T-cell (primary cell): Measurements from ENCODE around the gene BTBD6. TPM values are rescaled to one million over a fixed set of nuclear protein-coding genes. Genes with fewer than 3 reads are reported as not detected.

Experiments used
- ATAC-seq, 4 experiments: fragments of 200-7000 bp in 3 of 4; fragments of 150-1000 bp in 1 of 4; cut with Tn5 transposase; replicated peaks in 1 of 4; 1 replicate in 3 of 4; 2 replicates in 1 of 4; pipeline ENCODE4 v1.10.0; 2021; ENCODE audit warnings: moderate library complexity in 3 of 4, mild to moderate bottlenecking in 2 of 4, moderate number of reproducible peaks in 1 of 4
- CTCF ChIA-PET, 2 donors: fragments of 300-600 bp; sonication (Branson Sonifier 250); formaldehyde crosslinking; loops; one replicate each; lab custom pipeline; 2022; ENCODE audit warnings: antibody characterized with exemption in 2 of 2; lab: Charles Lee
- POLR2A ChIA-PET, 2 donors: fragments of 300-600 bp; sonication (Branson Sonifier 250); formaldehyde crosslinking; loops; one replicate each; lab custom pipeline; 2022; ENCODE audit warnings: antibody characterized with exemption in 2 of 2; lab: Charles Lee
- DNase-seq, 35 experiments: peaks; one replicate each; pipeline versions ENCODE4 v3.0.0 to v3.0.0-alpha.2; 2013 to 2023
- H3K27ac ChIP-seq: one replicate; pipeline ENCODE4 v1.5.1; 2013; ENCODE audit warnings: low read length
- H3K27me3 ChIP-seq, 2 experiments: replicated peaks in 1 of 2; 1 replicate in 1 of 2; 2 replicates in 1 of 2; pipeline versions ENCODE4 v1.6.1 to v1.7.0; 2013; ENCODE audit warnings: low read length in 1 of 2, mixed read lengths in 1 of 2; ENCODE audit not compliant: control insufficient read depth in 2 of 2, insufficient read depth in 2 of 2; ENCODE audit errors: extremely low read depth in 1 of 2
- H3K36me3 ChIP-seq, 2 donors: 1 replicate in 1 of 2; 2 replicates in 1 of 2; pipeline versions ENCODE4 v1.6.1 to v1.7.0; 2013; ENCODE audit warnings: low read length in 1 of 2; ENCODE audit not compliant: control insufficient read depth in 2 of 2, insufficient read depth in 1 of 2; ENCODE audit errors: extremely low read depth in 1 of 2
- H3K4me1 ChIP-seq, 2 experiments: 1 replicate in 1 of 2; 2 replicates in 1 of 2; pipeline versions ENCODE4 v1.6.1 to v1.7.0; 2013; ENCODE audit warnings: low read length in 2 of 2, mixed read lengths in 1 of 2; ENCODE audit not compliant: insufficient read depth in 2 of 2, control insufficient read depth in 1 of 2; ENCODE audit errors: extremely low read depth in 1 of 2
- H3K4me3 ChIP-seq, 2 donors: 1 replicate in 1 of 2; 2 replicates in 1 of 2; pipeline versions ENCODE4 v1.5.1 to v1.7.0; 2013; ENCODE audit warnings: mild to moderate bottlenecking in 2 of 2, low read length in 1 of 2, moderate library complexity in 1 of 2; ENCODE audit not compliant: control insufficient read depth in 1 of 2; ENCODE audit errors: extremely low read depth in 1 of 2
- H3K9me3 ChIP-seq: 2 replicates; pipeline ENCODE4 v1.7.0; 2013
- H3K27ac Mint-ChIP-seq, 2 donors: one replicate each; pipeline ENCODE4 v1.8.0; 2020 to 2021; ENCODE audit warnings: mild to moderate bottlenecking in 2 of 2, mixed read lengths in 2 of 2
- H3K27me3 Mint-ChIP-seq, 2 donors: one replicate each; pipeline ENCODE4 v1.8.0; 2021 to 2022; ENCODE audit warnings: mixed read lengths in 2 of 2
- H3K36me3 Mint-ChIP-seq: one replicate; pipeline ENCODE4 v1.8.0; 2021; ENCODE audit warnings: mixed read lengths
- H3K4me1 Mint-ChIP-seq, 3 donors: one replicate each; pipeline ENCODE4 v1.8.0; 2020 to 2022; ENCODE audit warnings: mixed read lengths in 3 of 3, mild to moderate bottlenecking in 1 of 3
- H3K4me3 Mint-ChIP-seq, 3 donors: one replicate each; pipeline ENCODE4 v1.8.0; 2020 to 2022; ENCODE audit warnings: mild to moderate bottlenecking in 3 of 3, mixed read lengths in 3 of 3, moderate library complexity in 3 of 3
- H3K9me3 Mint-ChIP-seq, 3 donors: one replicate each; pipeline ENCODE4 v1.8.0; 2020 to 2022; ENCODE audit warnings: mixed read lengths in 3 of 3
- WGBS: methylation state at CpG from one replicate; pipeline ENCODE4 v1.1.5; 2013; ENCODE audit warnings: missing lambda C conversion rate; ENCODE audit not compliant: insufficient coverage; 5-methylcytosine and 5-hydroxymethylcytosine counted together
- total RNA-seq, 35 experiments: library from RNA in 6 of 35; stranded (reverse) in 6 of 35; fragments of 120-200 nt in 1 of 35; gene quantifications; one replicate each; pipeline versions ENCODE4 v1.2.1 to v1.2.4 and lab custom pipeline; 2013 to 2026

The BTBD6 gene
- total RNA-seq, 5 donors from 2014 or later (not counting 1 experiment from before 2014, with no cell fraction given) = 36.0 to 55.1 (median 43.3) TPM

GRCh38 chr14:105224845-105225570 lies 23.3 kb upstream of the BTBD6 start:
- Mint-ChIP-seq H3K27ac (no peak overlapping the region), H3K4me1 (no peaks in the 10 kb centered on the region), H3K36me3 (peaks cover 32% of the 10 kb centered on the region), H3K27me3 (no peaks in the 10 kb centered on the region), H3K4me3 (no peak overlapping the region), H3K9me3 (no peaks in the 10 kb centered on the region)
- no peaks in the 10 kb centered on the region for H3K27me3 ChIP-seq
- DNase-seq (no peak), ATAC-seq (no peak)
- no peaks in the 10 kb centered on the region for H3K9me3 ChIP-seq
- 96% methylated on average over 11 of the region's 11 CpGs for WGBS
- peaks cover 22 to 45% of the 10 kb centered on the region in 2 donors for H3K36me3 ChIP-seq
- no peaks in the 10 kb centered on the region for H3K4me1 ChIP-seq
- no peak overlapping the region for H3K27ac ChIP-seq
- CTCF ChIA-PET = interaction anchor here in 1 of 2 donors (0.9 kb wide), 1 partner anchor 171 kb away, joined by 3 read pairs; no protein-coding TSS in a partner anchor
- no peak overlapping the region for H3K4me3 ChIP-seq
- POLR2A ChIA-PET = interaction anchor here in 1 of 2 donors (0.6 kb wide), 1 partner anchor 284 kb away, joined by 3 read pairs; no protein-coding TSS in a partner anchor

GRCh38 chr14:105226198-105226597 lies 22.1 kb upstream of the BTBD6 start:
- no peak overlapping the region for H3K4me3 Mint-ChIP-seq
- H3K27ac ChIP-seq = no peak overlapping the region
- DNase-seq = no peak
- peaks cover 27% of the 10 kb centered on the region for H3K36me3 Mint-ChIP-seq
- no peaks in the 10 kb centered on the region for H3K4me1 ChIP-seq
- no peaks in the 10 kb centered on the region for H3K27me3 ChIP-seq
- H3K4me3 ChIP-seq = no peak overlapping the region
- CTCF ChIA-PET = no interaction called here
- no peaks in the 10 kb centered on the region for H3K9me3 ChIP-seq
- no peaks in the 10 kb centered on the region for H3K9me3 Mint-ChIP-seq
- POLR2A ChIA-PET = no interaction called here
- WGBS = 88% methylated on average over 9 of the region's 10 CpGs
- no peaks in the 10 kb centered on the region for H3K4me1 Mint-ChIP-seq
- H3K27ac Mint-ChIP-seq = no peak overlapping the region
- peaks cover 17 to 33% of the 10 kb centered on the region in 2 donors for H3K36me3 ChIP-seq
- ATAC-seq = no peak
- H3K27me3 Mint-ChIP-seq = no peaks in the 10 kb centered on the region

- 89% methylated on average over 11 of the region's 14 CpGs for WGBS
- no peaks in the 10 kb centered on the region for H3K27me3 ChIP-seq
- H3K36me3 ChIP-seq = peaks cover 17 to 25% of the 10 kb centered on the region in 2 donors
- H3K9me3 ChIP-seq = no peaks in the 10 kb centered on the region
- no peak for ATAC-seq
- H3K9me3 Mint-ChIP-seq = no peaks in the 10 kb centered on the region
- no peak for DNase-seq
- H3K4me3 Mint-ChIP-seq = no peak overlapping the region
- H3K27ac ChIP-seq = no peak overlapping the region
- no peaks in the 10 kb centered on the region for H3K4me1 Mint-ChIP-seq
- POLR2A ChIA-PET = no interaction called here
- H3K4me3 ChIP-seq = no peak overlapping the region
- no peaks in the 10 kb centered on the region for H3K4me1 ChIP-seq
- no peak overlapping the region for H3K27ac Mint-ChIP-seq
- CTCF ChIA-PET = no interaction called here
- peaks cover 20% of the 10 kb centered on the region for H3K36me3 Mint-ChIP-seq
- no peaks in the 10 kb centered on the region for H3K27me3 Mint-ChIP-seq
Measured at GRCh38 chr14:105227346-105227745, 21.0 kb upstream of the BTBD6 start.

GRCh38 chr14:105228562-105228961 lies 19.8 kb upstream of the BTBD6 start:
- Mint-ChIP-seq H3K4me1 (no peaks in the 10 kb centered on the region), H3K36me3 (peaks cover 12% of the 10 kb centered on the region), H3K27ac (no peak overlapping the region), H3K27me3 (no peaks in the 10 kb centered on the region), H3K4me3 (no peak overlapping the region), H3K9me3 (no peaks in the 10 kb centered on the region)
- DNase-seq = no peak
- ATAC-seq = no peak
- ChIA-PET CTCF (no interaction called here), POLR2A (no interaction called here)
- peaks cover 10 to 19% of the 10 kb centered on the region in 2 donors for H3K36me3 ChIP-seq
- 93% methylated on average over 17 of the region's 17 CpGs for WGBS
- H3K27me3 ChIP-seq = no peaks in the 10 kb centered on the region
- no peak overlapping the region for H3K4me3 ChIP-seq
- no peaks in the 10 kb centered on the region for H3K9me3 ChIP-seq
- H3K27ac ChIP-seq = no peak overlapping the region
- H3K4me1 ChIP-seq = no peaks in the 10 kb centered on the region

- over 99% methylated on average over 12 of the region's 18 CpGs for WGBS
- Mint-ChIP-seq H3K36me3 (peaks cover 8% of the 10 kb centered on the region), H3K4me1 (no peaks in the 10 kb centered on the region), H3K9me3 (no peaks in the 10 kb centered on the region), H3K27ac (no peak overlapping the region), H3K27me3 (no peaks in the 10 kb centered on the region), H3K4me3 (no peak overlapping the region)
- DNase-seq (no peak), ATAC-seq (no peak)
- Histone ChIP-seq H3K4me1 (no peaks in the 10 kb centered on the region), H3K36me3 (peaks cover 10 to 19% of the 10 kb centered on the region in 2 donors), H3K27ac (no peak overlapping the region), H3K27me3 (no peaks in the 10 kb centered on the region), H3K4me3 (no peak overlapping the region), H3K9me3 (no peaks in the 10 kb centered on the region)
- ChIA-PET CTCF (no interaction called here), POLR2A (no interaction called here)
Measured at GRCh38 chr14:105229099-105229655, 19.2 kb upstream of the BTBD6 start.

- H3K27me3 Mint-ChIP-seq = no peaks in the 10 kb centered on the region
- H3K4me1 ChIP-seq = no peaks in the 10 kb centered on the region
- no peak overlapping the region for H3K27ac Mint-ChIP-seq
- 96% methylated on average over 27 of the region's 31 CpGs for WGBS
- CTCF ChIA-PET = no interaction called here
- POLR2A ChIA-PET = no interaction called here
- H3K9me3 Mint-ChIP-seq = no peaks in the 10 kb centered on the region
- H3K4me3 ChIP-seq = no peak overlapping the region
- no peak for DNase-seq
- H3K4me1 Mint-ChIP-seq = peaks cover 9 to 14% (median 10%) of the 10 kb centered on the region in 3 donors
- H3K27ac ChIP-seq = no peak overlapping the region
- ATAC-seq = no peak
- H3K36me3 Mint-ChIP-seq = peaks cover 4% of the 10 kb centered on the region
- peaks cover 5 to 13% of the 10 kb centered on the region in 2 donors for H3K36me3 ChIP-seq
- H3K27me3 ChIP-seq = no peaks in the 10 kb centered on the region
- no peak overlapping the region for H3K4me3 Mint-ChIP-seq
- no peaks in the 10 kb centered on the region for H3K9me3 ChIP-seq
Measured at GRCh38 chr14:105240811-105241576, 7.3 kb upstream of the BTBD6 start.
